T-helper 1 cell (primary cell): ENCODE data around the gene METRNL.
"Not testable (repeated sequence)": the region's sequence is repeated elsewhere in the genome, so short reads cannot be mapped to it uniquely, and the experiment has no call there.

Experiments used
- DNase-seq, 5 donors: peaks; one replicate each; pipeline ENCODE4 v3.0.0-alpha.2; 2012 to 2020
- total RNA-seq, 4 donors: gene quantifications; one replicate each; lab custom pipeline; 2026; lab: John Stamatoyannopoulos, UW

The METRNL gene, protein sequence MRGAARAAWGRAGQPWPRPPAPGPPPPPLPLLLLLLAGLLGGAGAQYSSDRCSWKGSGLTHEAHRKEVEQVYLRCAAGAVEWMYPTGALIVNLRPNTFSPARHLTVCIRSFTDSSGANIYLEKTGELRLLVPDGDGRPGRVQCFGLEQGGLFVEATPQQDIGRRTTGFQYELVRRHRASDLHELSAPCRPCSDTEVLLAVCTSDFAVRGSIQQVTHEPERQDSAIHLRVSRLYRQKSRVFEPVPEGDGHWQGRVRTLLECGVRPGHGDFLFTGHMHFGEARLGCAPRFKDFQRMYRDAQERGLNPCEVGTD
- total RNA-seq = 4.7 to 26.9 (median 11.4) reads per million in 4 donors

- DNase-seq = peak; percentile 26 to 59 (median 44)
Observed at GRCh38 chr17:83079352-83079747, at the start of gene METRNL. TSS of gene METRNL (plus strand) at chr17:83079609. CDS start at chr17:83079816, 207 bp downstream.

GRCh38 chr17:83030432-83030831 is 49.0 kb upstream of the METRNL start:
- no peak for DNase-seq

DNA sequence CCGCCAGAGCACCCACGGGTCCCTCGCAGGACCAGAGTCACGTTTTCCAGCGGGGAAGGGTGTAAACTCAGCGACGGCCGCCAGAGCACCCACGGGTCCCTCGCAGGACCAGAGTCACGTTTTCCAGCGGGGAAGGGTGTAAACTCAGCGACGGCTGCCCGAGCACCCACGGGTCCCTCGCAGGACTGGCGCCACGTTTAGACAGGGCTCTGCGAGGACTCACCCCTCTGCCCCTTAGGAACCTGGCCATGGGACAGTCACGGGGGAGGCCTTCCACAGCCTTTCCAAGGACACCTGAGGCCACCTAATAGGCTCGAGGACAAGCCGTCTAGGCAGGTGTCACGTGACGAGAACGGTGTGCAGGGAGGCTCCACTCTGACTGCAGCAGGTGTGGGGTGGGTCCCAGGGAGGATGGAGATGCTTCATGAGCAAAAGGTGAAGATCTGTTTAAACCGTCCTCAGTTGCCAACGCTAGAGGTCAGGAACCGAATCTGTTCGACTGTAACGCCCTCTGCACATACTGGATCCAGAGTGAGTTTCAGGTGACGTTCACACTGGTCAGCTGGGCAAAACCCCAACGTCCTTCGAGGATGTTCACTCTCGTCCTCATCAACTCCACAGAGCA is 48.0 kb upstream of the METRNL start:
- no peak for DNase-seq

- DNase-seq = not testable (repeated sequence)
Observed at GRCh38 chr17:83031946-83032451, 47.4 kb upstream of the METRNL start.

- no peak for DNase-seq
Observed at GRCh38 chr17:83032781-83033180, 46.6 kb upstream of the METRNL start.

GRCh38 chr17:83034525-83034924 is 44.9 kb upstream of the METRNL start:
- DNase-seq = no peak

DNA sequence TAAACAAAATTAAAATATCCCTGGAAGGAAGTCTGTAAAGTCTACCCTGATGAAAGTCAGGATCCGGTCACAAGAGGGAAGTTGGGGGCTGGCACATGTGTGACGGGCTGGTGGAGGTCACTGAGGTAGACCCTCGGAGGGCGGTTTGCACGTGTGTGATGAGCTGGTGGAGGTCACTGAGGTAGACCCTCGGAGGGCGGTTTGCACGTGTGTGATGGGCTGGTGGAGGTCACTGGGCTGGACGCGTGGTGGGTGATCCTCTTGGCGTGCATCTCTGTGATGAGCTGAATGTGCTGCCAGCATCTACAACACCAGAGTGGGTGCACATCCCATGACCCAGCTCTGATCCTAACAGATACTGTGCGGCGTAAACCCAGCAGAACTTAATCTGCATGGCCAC is 43.7 kb upstream of the METRNL start:
- no peak for DNase-seq

GRCh38 chr17:83036193-83036592 is 43.2 kb upstream of the METRNL start:
- no peak for DNase-seq

- DNase-seq = no peak
Observed at GRCh38 chr17:83036666-83037065, 42.7 kb upstream of the METRNL start.

DNA sequence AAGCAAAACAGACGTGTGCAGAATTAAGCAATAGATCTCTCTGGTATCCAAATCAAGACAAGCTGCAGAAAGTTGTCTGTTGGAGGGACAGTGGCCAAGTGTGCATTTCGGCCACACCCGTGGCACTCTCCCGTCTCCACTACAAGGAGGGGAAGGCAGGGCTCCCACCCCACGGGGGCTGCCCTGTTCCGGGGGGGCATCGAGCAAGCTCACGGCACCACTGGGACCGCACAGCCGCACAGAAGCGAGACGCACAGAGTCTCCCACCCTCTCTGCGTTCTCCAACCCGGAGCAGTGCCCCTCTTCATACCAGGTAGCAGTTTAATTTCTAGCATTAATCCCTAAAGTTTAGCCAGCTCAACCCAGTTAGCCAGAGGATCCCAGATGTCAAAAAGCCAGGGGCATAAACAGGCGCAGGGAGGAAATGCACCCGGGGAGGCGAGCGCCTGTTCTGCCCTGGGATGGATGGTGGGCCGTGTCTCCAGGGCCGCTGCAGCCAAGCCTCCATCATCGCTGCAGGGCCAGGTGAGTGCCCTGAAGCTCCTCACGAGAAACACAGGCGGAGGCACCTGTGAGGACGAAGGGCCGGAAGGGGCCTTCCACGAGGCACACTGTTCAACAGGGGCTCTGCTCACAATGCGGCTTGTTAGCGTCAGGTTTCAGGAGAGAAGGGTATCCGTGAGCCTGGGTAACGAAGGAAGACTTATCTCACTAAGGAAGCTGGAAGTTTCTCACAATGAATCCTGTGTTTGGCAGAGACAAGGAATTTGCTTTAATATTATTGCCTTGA is 42.1 kb upstream of the METRNL start:
- no peak for DNase-seq

DNA sequence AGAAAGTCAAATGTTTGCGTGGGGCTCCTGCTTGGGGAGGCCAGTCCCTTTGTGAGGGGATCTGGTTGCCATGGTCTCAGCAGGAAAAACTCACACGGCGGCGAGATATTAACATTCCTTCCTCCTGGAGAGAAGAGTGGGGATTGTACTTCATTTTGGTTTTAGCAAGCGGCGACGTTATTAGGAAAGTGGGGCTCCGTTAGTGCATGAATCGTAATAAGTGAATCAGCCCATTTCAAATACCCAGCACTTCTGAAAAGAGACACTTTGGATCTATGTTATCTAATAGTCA is 41.6 kb upstream of the METRNL start:
- DNase-seq = no peak

GRCh38 chr17:83038983-83039382 is 40.4 kb upstream of the METRNL start:
- not testable (repeated sequence) for DNase-seq

DNA sequence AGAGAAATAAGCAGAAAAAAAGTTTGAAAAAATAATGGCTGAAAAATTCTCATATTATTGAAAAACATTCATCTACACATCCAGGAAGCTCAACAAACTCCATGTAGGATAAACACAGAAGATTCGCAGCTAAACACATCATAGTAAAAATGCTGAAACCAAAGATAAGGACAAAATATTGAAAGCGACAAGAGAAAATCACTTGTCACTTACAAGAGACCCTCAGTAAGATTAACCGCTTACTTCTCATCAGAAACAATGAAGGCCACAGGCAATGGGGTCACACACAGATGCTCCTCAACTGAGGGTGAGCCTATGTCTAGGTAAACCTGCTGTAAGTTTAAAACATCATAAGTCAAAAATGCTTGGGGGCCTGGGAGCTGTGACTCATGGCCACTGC is 38.1 kb upstream of the METRNL start:
- DNase-seq = no peak

DNA sequence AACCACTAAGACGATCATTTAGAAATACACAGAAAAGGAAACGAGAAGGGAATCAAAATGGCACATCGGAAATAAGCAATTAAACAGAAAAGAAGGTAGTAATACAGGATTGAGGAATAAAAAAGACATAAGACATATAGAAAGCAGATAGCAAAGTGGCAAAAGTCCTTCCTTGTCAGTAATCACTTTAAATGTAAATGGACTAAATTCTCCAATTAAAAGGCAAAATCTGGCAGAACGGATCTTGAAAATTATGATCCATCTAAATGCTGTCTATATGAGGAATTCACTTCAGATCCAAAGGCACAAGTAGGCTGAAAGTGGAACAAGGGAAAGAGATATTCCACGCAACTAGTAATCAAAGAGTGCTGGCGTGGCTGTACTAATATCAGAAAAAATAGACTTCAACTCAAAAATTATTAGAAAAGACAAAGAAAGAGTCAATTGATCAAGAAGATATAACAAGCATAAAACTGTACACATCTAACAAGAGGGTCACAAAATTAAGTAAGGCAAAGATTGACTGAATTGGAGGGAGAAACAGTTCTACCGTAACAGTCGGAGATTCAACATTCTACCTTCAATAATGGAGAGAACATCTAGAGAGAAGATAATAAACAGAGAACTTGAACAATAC is 36.8 kb upstream of the METRNL start:
- DNase-seq = no peak

DNA sequence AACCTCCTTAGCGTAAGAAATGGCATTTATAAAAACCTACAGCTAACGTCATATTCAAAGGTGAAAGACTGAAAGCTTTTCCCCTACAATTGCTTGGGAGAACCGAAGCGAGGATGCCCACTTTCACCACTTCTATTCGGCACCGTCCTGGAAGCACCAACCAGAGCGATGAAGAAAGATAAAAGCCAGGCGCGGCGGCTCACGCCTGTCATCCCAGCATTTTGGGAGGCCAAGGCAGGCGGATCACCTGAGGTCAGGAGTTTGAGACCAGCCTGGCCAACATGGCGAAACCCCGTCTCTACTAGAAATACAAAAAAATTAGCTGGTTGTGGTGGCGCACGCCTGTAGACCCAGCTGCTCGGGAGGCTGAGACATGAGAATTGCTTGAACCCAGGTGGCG is 34.9 kb upstream of the METRNL start:
- not testable (repeated sequence) for DNase-seq

GRCh38 chr17:83046448-83047181 is 32.8 kb upstream of the METRNL start:
- DNase-seq = no peak

GRCh38 chr17:83047182-83047478 is 32.3 kb upstream of the METRNL start:
- DNase-seq = no peak

- not testable (repeated sequence) for DNase-seq
Observed at GRCh38 chr17:83047818-83048475, 31.5 kb upstream of the METRNL start.

DNA sequence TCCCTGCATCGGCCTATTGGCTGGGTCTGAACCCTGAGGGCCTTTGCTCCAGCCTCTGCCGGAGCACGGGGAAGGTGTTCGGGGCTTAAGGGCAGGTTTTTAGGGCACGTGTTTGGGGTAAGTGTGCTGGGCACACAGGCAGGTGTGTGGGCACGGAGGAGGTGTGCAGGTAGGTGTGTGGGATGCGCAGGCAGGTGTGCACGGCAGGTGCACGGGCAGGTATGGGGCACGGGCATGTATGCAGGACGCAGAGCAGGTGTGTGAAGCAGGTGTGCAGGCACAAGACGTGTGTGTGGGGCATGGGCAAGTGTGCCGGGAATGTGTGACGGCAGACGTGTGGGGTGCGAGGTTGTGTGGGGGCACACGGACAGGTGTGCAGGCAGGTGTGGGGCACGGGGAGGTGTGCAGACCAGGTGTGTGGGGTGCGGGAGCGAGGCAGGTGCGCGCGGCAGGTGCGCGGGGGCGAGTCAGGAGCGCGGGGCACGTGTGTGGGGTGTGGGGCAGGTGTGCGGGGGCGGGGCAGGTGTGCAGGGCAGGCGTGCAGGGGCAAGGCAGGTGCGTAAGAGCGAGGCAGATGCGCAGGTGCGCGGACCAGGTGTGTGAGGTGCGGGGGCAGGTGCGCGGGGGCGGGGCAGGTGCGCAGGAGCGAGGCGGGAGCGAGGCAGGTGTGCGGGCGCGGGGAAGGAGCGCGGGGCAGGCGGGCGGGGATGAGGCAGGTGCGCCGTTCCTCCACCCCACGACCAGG is 28.6 kb upstream of the METRNL start:
- DNase-seq = no peak

DNA sequence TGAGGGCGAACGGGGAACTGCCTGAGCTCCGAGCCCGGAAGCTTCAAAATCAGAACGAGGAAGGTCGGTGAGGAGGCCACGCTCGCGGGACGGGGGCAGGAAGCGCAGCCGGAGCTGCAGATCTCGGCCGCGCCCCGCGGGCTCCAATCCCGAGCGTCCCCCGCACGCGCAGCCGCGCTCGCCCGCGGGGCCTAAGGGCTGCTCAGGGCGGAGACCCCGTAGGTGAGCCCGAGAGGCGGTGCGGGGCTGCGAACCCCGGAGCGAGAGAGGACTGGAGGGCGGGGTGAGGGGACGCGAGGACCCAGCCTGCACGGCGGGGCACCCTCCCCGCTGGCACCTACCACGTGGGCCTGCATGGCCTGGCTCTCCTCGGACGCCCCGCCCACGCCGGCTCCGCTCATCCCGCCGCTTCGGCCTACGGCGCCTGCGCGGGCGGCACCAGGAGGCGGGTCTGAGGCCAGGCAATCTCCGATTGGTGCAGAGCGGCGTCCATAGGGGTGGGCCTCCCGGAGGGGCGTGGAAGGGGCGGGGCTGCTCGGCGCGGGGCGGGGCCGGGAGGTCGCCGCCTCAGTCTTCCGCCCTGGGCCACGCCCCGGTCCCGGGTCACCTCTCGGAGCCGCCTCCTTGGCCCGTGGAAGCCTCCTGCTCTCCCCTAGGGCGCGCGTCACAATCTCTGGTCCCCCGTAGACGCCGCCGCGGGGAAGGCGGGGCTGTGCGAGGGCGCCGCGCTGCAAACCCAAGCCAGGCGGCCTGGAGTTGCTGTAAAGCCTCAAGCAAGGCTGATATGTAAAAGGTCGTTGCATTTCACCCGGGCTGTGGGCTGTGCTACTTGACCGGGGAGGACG is 27.8 kb upstream of the METRNL start:
- DNase-seq = peak; percentile 96 to 99 (median 97)
